ENCODE results near the gene FREM1.

FREM1 gene

DNA sequence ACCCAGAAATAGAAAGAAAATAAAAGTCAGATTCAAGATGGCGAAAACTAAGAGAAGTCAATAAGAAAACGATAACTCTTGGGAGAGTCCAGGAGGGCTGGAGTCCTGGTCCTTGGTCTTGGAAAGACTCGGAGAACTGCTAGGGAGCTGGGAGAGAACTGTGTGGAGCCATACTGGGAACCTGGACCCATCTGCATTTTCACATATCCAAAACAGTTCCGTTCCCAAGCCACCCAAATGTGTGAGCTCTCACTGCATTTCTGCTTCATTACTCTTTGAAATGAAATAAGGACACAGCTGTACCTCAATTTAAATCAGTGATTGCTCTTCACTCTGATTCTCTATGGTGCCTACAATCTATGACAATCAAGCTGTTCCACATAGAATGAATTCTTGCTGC is 119.6 kb downstream of the FREM1 start:
- Histone ChIP-seq H3K27ac (ENCODE audit: low read depth, low read length) (no peak overlapping the region), H3K36me3 (ENCODE audit: insufficient read depth, low read length) (no peaks in the 10 kb centered on the region), H3K4me1 (ENCODE audit: control insufficient read depth, insufficient read depth, low read length, unreplicated experiment) (no peaks in the 10 kb centered on the region), H3K4me3 (ENCODE audit: low read depth, low read length) (no peak overlapping the region), H3K79me2 (ENCODE audit: control insufficient read depth, insufficient read depth, low read length, unreplicated experiment) (no peaks in the 10 kb centered on the region), H3K27me3 (ENCODE audit: insufficient read depth, low read length) (peaks cover 44% of the 10 kb centered on the region), H2AFZ (ENCODE audit: low read length, unreplicated experiment) (no peak overlapping the region)

DNA sequence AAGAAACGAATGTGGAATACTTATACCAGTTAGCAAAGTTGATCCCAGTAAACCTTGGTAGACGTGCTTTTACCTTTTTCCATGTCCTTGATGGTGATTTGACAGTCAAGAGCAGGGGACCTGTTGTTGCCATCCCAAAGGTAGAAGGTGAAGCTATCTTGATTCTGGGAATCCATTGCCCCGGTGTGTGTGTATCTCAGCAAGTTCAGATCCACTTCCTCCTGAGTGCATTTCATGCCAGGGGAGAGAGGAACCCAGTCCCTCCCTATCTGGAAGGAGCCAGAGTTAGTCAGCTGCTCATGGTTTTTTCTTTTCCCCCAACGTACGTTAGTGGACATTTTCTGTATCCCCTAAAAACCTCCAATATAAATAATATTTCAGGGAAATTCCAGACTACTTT is 121.4 kb downstream of the FREM1 start:
- Histone ChIP-seq H3K36me3 (ENCODE audit: insufficient read depth, low read length) (no peaks in the 10 kb centered on the region), H3K4me1 (ENCODE audit: control insufficient read depth, insufficient read depth, low read length, unreplicated experiment) (no peaks in the 10 kb centered on the region), H3K79me2 (ENCODE audit: control insufficient read depth, insufficient read depth, low read length, unreplicated experiment) (no peaks in the 10 kb centered on the region), H3K27ac (ENCODE audit: low read depth, low read length) (no peak overlapping the region), H3K27me3 (ENCODE audit: insufficient read depth, low read length) (peaks cover 45% of the 10 kb centered on the region), H2AFZ (ENCODE audit: low read length, unreplicated experiment) (no peak overlapping the region), H3K4me3 (ENCODE audit: low read depth, low read length) (no peak overlapping the region)

DNA sequence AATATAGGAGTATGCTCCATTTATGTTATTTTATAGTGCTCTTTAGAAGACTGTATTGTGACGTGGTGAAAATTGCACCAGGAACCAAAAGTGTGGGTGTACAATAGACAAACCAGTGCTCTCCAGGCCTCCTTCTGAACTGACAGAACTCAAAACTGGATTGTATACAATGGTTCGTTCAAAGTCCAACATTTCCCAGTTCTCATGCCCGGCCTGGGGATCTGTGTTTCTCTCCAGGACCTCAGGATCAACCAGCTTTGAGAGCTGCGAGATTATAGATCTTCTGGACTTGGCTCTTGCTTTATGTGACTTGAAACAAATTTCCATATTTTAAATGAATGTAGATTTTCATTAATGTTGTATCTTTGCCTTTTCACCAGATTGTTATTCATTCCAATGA is 126.9 kb downstream of the FREM1 start:
- H3K79me2 ChIP-seq (ENCODE audit: control insufficient read depth, insufficient read depth, low read length, unreplicated experiment) = no peaks in the 10 kb centered on the region
- H3K4me1 ChIP-seq (ENCODE audit: control insufficient read depth, insufficient read depth, low read length, unreplicated experiment) = no peaks in the 10 kb centered on the region
- H2AFZ ChIP-seq (ENCODE audit: low read length, unreplicated experiment) = no peak overlapping the region
- H3K27me3 ChIP-seq (ENCODE audit: insufficient read depth, low read length) = peaks cover 30% of the 10 kb centered on the region
- H3K4me3 ChIP-seq (ENCODE audit: low read depth, low read length) = no peak overlapping the region
- H3K27ac ChIP-seq (ENCODE audit: low read depth, low read length) = no peak overlapping the region
- no peaks in the 10 kb centered on the region for H3K36me3 ChIP-seq (ENCODE audit: insufficient read depth, low read length)

DNA sequence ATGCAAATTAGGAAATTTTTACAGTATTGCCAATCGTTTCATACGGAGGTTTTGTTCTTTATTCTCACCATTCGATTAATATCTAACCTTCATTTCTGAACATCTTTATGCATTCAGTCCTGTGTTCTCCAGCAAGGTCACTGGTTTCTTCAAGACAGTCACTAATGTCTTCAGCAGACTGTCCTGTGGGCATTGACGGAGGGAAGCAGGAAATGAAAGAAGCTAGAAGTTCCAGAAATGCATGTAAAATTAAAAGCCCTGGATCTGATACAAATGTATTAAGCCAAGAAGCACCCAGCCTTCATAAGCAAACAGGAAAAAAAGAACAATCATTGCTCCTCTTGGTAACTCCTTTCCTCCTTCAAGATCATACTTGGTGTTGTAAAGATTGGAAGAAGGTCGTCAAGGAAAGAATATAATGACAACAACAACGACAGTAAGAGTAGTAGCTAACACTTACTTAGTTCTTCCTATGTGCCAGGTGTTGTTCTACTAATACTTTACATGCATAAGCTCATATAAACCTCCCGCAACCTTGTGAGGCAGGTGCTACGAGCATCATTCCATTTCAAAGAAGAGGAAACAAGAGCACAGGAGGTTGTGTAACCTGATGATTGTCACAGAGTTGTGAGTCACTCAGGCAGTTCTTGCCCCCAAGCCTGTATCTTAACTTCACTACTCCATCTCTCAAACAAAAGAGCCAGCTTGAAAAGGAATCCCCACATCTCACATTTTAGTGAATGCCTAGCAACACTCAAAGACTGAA is 127.8 kb downstream of the FREM1 start:
- Histone ChIP-seq H3K27me3 (ENCODE audit: insufficient read depth, low read length) (peaks cover 27% of the 10 kb centered on the region), H3K4me1 (ENCODE audit: control insufficient read depth, insufficient read depth, low read length, unreplicated experiment) (no peaks in the 10 kb centered on the region), H3K36me3 (ENCODE audit: insufficient read depth, low read length) (no peaks in the 10 kb centered on the region), H2AFZ (ENCODE audit: low read length, unreplicated experiment) (no peak overlapping the region), H3K79me2 (ENCODE audit: control insufficient read depth, insufficient read depth, low read length, unreplicated experiment) (no peaks in the 10 kb centered on the region), H3K27ac (ENCODE audit: low read depth, low read length) (no peak overlapping the region), H3K4me3 (ENCODE audit: low read depth, low read length) (no peak overlapping the region)

DNA sequence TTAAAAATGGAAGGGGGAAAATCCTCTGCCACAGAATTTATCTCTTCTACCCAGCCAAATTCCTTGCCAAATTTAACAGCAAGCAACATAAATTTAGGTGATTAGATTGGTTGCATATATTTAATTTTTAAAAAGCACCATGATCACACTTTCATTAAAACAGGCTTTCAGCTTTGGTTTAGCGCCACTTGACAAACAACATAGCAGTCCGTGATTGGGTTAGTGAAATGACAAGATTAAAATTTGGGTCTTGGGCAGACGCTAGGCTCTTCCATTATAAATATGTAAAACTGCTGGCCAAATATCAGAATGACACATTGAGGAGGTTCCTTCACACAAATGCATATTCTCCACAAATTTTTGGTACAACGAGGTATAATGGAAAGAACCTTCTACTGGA is 129.5 kb downstream of the FREM1 start:
- Histone ChIP-seq H3K27ac (ENCODE audit: low read depth, low read length) (no peak overlapping the region), H3K36me3 (ENCODE audit: insufficient read depth, low read length) (no peaks in the 10 kb centered on the region), H3K4me1 (ENCODE audit: control insufficient read depth, insufficient read depth, low read length, unreplicated experiment) (no peaks in the 10 kb centered on the region), H2AFZ (ENCODE audit: low read length, unreplicated experiment) (no peak overlapping the region), H3K27me3 (ENCODE audit: insufficient read depth, low read length) (peaks cover 13% of the 10 kb centered on the region; the same call in 1 of the 2 replicates), H3K4me3 (ENCODE audit: low read depth, low read length) (no peak overlapping the region), H3K79me2 (ENCODE audit: control insufficient read depth, insufficient read depth, low read length, unreplicated experiment) (no peaks in the 10 kb centered on the region)

DNA sequence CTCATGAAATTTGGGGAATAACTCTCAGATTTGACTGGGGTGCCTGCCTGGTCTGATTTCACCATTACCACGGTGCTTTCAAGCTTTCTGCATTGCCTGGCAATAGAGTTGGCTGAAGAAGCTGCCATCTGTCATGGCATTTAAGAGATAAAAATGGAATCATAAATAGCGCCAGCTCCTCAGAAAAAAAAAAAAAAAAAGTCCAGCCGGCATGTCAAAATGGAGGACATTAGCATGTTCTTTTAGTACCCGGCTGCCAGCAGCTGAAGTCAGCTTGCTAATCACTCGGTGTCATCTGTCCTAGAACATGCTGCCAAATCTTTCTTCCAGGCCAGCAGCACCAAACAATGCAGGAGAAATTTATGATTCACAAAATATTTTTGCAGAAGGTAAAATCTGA is 130.0 kb downstream of the FREM1 start:
- H3K27me3 ChIP-seq (ENCODE audit: insufficient read depth, low read length) = peaks cover 9% of the 10 kb centered on the region; the same call in 1 of the 2 replicates
- H2AFZ ChIP-seq (ENCODE audit: low read length, unreplicated experiment) = no peak overlapping the region
- H3K4me3 ChIP-seq (ENCODE audit: low read depth, low read length) = no peak overlapping the region
- H3K79me2 ChIP-seq (ENCODE audit: control insufficient read depth, insufficient read depth, low read length, unreplicated experiment) = no peaks in the 10 kb centered on the region
- H3K27ac ChIP-seq (ENCODE audit: low read depth, low read length) = no peak overlapping the region
- H3K4me1 ChIP-seq (ENCODE audit: control insufficient read depth, insufficient read depth, low read length, unreplicated experiment) = no peaks in the 10 kb centered on the region
- H3K36me3 ChIP-seq (ENCODE audit: insufficient read depth, low read length) = no peaks in the 10 kb centered on the region

DNA sequence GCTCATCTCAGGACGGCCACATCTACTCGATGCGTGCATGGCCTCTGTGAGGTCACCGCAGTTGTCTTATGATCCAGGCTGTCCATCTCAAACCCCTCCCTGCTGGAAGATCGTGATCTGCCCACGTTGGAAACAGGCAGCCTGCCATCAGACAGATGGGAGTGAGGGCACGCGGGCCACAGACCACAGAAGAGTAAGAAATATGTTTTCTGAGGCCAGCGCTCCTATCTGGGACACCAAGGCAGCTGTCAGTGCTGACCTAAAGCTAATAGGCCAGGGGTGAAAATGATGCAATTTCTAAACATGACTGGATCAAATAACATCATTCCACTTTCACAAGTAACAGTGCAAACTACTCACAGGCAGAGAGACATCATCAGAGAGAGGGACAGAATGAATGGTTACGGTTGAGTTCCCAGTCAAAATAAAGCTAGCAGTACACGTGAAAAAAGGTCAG is 130.6 kb downstream of the FREM1 start:
- Histone ChIP-seq H3K36me3 (ENCODE audit: insufficient read depth, low read length) (no peaks in the 10 kb centered on the region), H3K27me3 (ENCODE audit: insufficient read depth, low read length) (peaks cover 9% of the 10 kb centered on the region; the same call in 1 of the 2 replicates), H3K4me3 (ENCODE audit: low read depth, low read length) (no peak overlapping the region), H2AFZ (ENCODE audit: low read length, unreplicated experiment) (no peak overlapping the region), H3K27ac (ENCODE audit: low read depth, low read length) (no peak overlapping the region), H3K4me1 (ENCODE audit: control insufficient read depth, insufficient read depth, low read length, unreplicated experiment) (no peaks in the 10 kb centered on the region), H3K79me2 (ENCODE audit: control insufficient read depth, insufficient read depth, low read length, unreplicated experiment) (no peaks in the 10 kb centered on the region)

DNA sequence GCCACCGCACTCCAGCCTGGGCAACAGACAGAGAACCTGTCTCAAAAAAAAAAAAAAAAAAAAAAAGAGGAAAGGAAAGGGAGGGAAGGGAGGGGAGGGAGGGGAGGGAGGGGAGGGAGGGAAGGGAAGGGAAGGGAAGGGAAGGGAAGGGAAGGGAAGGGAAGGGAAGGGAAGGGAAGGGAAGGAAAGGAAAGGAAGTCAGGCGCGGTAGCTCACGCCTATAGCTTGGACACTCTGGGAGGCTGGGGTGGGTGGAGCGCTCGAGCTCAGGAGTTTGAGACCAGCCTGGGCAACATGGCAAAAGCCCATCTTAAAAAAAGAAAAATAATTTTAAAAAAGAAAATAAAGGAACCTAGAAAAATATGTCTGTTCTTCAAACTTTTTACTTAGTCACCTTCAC is 131.7 kb downstream of the FREM1 start:
- Histone ChIP-seq H3K27ac (ENCODE audit: low read depth, low read length) (no peak overlapping the region), H2AFZ (ENCODE audit: low read length, unreplicated experiment) (no peak overlapping the region)

DNA sequence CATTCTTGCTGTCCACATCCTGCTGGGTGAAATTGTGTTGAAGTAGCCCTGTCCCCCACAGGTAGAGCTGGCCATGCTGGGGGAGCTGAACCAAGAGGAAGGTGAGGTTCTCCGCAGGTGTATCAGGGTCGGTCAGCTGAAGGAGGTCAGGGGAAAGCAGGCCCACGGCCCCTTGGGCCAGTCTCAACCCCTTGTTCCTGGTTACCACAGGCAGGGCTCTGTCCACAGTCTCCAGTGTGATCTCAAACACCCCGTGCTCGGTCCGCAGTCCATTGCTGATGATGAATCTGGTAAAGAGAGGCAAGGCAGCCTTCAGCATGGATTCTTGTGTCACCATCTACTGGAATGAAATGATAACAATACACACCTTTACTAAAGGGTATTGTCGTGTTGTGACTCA is 134.3 kb downstream of the FREM1 start:
- H3K4me1 ChIP-seq (ENCODE audit: control insufficient read depth, insufficient read depth, low read length, unreplicated experiment) = no peaks in the 10 kb centered on the region
- H3K79me2 ChIP-seq (ENCODE audit: control insufficient read depth, insufficient read depth, low read length, unreplicated experiment) = no peaks in the 10 kb centered on the region
- H2AFZ ChIP-seq (ENCODE audit: low read length, unreplicated experiment) = no peak overlapping the region
- no peaks in the 10 kb centered on the region for H3K36me3 ChIP-seq (ENCODE audit: insufficient read depth, low read length)
- H3K4me3 ChIP-seq (ENCODE audit: low read depth, low read length) = no peak overlapping the region
- H3K27ac ChIP-seq (ENCODE audit: low read depth, low read length) = no peak overlapping the region
- no peaks in the 10 kb centered on the region; the same call in 1 of the 2 replicates for H3K27me3 ChIP-seq (ENCODE audit: insufficient read depth, low read length)

More for the DNA sequence above, 131.7 kb downstream of the FREM1 start:
- Histone ChIP-seq H3K36me3 (ENCODE audit: insufficient read depth, low read length) (no peaks in the 10 kb centered on the region), H3K27me3 (ENCODE audit: insufficient read depth, low read length) (peaks cover 1% of the 10 kb centered on the region), H3K4me1 (ENCODE audit: control insufficient read depth, insufficient read depth, low read length, unreplicated experiment) (no peaks in the 10 kb centered on the region), H3K79me2 (ENCODE audit: control insufficient read depth, insufficient read depth, low read length, unreplicated experiment) (no peaks in the 10 kb centered on the region), H3K4me3 (ENCODE audit: low read depth, low read length) (no peak overlapping the region)

DNA sequence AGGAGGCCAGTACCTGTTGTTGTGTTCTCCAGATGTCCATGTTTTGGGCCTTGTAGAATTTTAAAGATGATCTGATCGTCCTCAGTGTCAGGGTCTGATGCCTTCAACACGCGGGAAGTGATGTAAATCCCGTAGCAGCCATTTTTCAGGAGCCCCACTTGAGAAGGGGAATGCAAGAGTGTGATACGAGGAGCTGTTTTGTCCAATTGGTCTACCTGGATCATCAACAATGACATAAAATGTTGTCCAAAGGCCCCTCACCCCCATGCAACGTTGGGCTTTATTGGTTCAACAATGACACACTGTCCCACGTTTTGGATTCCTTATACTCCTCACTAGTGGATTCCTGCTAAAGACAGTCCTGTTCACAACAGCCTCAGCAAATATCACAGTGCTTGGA is 139.6 kb downstream of the FREM1 start:
- H3K27me3 ChIP-seq (ENCODE audit: insufficient read depth, low read length) = peaks cover 16% of the 10 kb centered on the region
- H3K36me3 ChIP-seq (ENCODE audit: insufficient read depth, low read length) = no peaks in the 10 kb centered on the region
- no peak overlapping the region for H3K4me3 ChIP-seq (ENCODE audit: low read depth, low read length)
- no peaks in the 10 kb centered on the region for H3K79me2 ChIP-seq (ENCODE audit: control insufficient read depth, insufficient read depth, low read length, unreplicated experiment)
- H2AFZ ChIP-seq (ENCODE audit: low read length, unreplicated experiment) = no peak overlapping the region
- H3K4me1 ChIP-seq (ENCODE audit: control insufficient read depth, insufficient read depth, low read length, unreplicated experiment) = no peaks in the 10 kb centered on the region
- H3K27ac ChIP-seq (ENCODE audit: low read depth, low read length) = no peak overlapping the region

DNA sequence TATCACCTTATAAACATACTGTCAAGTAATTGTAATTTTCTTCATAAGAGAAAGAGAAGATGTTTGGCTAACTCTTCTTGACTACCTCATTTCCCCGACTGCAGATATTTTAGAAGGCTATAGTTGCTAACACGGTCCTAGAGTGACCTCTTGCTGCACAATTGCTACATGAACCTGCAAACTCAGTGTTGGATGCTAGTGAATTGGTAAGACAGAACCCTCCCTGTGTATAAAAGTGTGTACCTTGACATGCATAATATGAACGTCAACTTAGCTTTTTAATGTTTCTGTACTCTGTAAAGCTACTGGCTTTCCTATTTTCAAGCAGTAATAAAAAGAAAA is 141.0 kb downstream of the FREM1 start:
- H2AFZ ChIP-seq (ENCODE audit: low read length, unreplicated experiment) = no peak overlapping the region
- H3K4me3 ChIP-seq (ENCODE audit: low read depth, low read length) = no peak overlapping the region
- peaks cover 30% of the 10 kb centered on the region for H3K27me3 ChIP-seq (ENCODE audit: insufficient read depth, low read length)
- H3K4me1 ChIP-seq (ENCODE audit: control insufficient read depth, insufficient read depth, low read length, unreplicated experiment) = no peaks in the 10 kb centered on the region
- no peaks in the 10 kb centered on the region for H3K79me2 ChIP-seq (ENCODE audit: control insufficient read depth, insufficient read depth, low read length, unreplicated experiment)
- H3K36me3 ChIP-seq (ENCODE audit: insufficient read depth, low read length) = no peaks in the 10 kb centered on the region
- H3K27ac ChIP-seq (ENCODE audit: low read depth, low read length) = no peak overlapping the region

Data from ACC112 (cell line).